ENCODE data around the gene SLC22A15.

GRCh38 chr1:116099919-116100318 is 123.6 kb downstream of the SLC22A15 start:
- TF ChIP-seq CTCF (IDR thresholded peaks at IDR 0.05) (no peak), POLR2A (IDR thresholded peaks at IDR 0.05) (no peak)

Measured in right lobe of liver (tissue), 4 donors.